Kidney capillary endothelial cell (primary cell): Measurements from ENCODE around the gene BORCS8.
"Not testable (repeated sequence)": the region's sequence is repeated elsewhere in the genome, so short reads cannot be mapped to it uniquely, and the experiment has no call there.

ENCODE experiments used
- DNase-seq: peaks from one replicate; pipeline ENCODE4 v3.0.0-alpha.2; 2018; ENCODE audit warnings: low spot score

Gene BORCS8

DNA sequence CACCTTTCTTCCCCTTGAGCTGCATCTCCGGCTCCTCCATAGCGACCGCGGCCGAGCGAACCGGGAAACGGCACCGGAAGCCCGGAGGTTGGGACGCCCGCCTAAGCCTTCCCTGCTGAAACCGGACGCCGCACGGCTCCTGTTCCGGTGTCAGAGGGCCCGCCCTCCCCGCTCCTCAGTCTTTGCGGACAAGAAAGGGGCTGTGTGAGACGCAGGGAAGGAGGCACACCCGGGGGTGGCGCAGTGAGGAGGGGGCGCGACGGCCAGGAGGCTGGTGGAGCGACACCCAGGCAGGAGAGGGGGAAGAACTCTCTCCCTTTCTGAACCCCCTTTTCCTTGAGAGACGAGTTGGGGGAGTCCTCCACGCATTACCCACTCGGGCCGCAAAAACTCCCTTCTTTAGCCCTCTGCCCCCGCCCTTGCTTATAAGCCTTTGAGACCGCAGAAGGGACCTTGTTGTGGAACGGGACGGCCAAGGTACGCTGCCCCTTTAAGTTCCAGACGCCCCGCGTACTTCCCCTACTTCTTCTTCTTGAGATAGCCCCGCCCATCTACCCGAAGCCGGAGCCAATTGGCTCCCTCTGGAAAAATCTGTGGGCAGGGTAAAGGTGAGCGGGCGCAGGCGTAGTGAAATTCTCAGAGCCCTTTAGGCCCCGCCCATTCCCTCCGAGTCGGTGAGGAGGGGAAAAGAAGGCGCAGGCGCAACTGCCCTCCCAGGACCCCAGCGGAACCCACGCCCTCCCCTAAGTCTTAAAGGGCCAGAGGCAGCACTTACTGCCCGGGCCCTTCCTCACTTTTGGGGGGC lies at the start of gene BORCS8, which contains the start of gene RFXANK:
Gene BORCS8 (minus strand): TSS at position 75 of the 805 bp plus-strand sequence. CDS start 35 bp downstream, at position 40.
Gene RFXANK (plus strand): TSS at position 181 of the 805 bp plus-strand sequence. CDS start 1,689 bp downstream, outside the sequence.
- DNase-seq, result peak; percentile 100

DNA sequence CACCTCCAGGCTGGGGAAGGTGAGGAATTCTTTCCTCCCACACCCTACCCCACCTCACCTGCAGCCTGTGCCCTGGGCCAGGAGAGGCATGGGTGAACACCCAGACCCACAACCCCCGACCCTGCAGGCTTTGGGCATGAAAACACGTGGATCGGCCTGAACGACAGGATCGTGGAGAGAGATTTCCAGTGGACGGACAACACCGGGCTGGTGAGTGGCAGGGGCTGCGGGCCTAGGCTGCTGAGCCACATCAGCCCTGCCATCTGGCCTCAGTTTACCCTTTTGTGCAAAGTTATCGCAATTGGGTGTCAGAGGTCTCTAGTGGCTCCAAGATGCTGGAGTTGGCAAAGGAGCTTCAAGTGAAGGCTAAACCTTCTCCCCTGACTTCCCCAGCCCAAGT lies 48.5 kb upstream of the BORCS8 start:
- DNase-seq, result no peak

GRCh38 chr19:19239675-19240074 lies 47.7 kb upstream of the BORCS8 start:
- no peak for DNase-seq

DNA sequence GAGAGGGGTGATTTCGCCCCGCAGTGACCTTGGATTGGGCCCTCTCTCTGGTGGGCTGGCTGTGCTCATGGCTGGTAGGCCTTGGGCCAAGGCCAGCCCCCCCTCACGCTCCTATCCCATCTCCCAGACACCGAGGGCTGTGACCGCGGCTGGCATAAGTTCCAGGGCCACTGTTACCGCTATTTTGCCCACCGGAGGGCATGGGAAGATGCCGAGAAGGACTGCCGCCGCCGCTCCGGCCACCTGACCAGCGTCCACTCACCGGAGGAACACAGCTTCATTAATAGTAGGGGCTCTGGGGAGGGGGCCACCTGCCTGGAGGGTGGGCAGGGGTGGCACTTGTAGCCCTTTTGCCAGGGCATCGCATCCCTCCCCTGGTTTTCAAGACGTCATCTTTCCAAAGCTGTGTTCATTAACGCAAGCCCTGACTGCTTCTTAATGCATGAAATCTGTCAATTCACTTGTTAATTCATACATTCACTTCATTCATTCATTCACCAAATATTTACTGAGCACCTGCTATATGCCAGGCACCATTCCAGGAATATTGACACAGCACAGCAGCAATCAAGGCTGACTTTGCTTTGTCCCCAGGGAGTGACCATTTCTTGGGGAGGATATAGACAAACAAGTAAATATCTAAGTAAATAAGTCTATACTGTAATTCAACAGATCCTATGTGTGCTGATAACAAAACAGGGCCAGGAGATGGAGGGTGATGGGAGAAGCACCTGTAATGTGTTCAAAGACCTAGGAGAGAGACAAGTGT lies 46.4 kb upstream of the BORCS8 start:
- no peak for DNase-seq

- DNase-seq, result no peak
Observed at GRCh38 chr19:19236173-19236572, 44.2 kb upstream of the BORCS8 start.

DNA sequence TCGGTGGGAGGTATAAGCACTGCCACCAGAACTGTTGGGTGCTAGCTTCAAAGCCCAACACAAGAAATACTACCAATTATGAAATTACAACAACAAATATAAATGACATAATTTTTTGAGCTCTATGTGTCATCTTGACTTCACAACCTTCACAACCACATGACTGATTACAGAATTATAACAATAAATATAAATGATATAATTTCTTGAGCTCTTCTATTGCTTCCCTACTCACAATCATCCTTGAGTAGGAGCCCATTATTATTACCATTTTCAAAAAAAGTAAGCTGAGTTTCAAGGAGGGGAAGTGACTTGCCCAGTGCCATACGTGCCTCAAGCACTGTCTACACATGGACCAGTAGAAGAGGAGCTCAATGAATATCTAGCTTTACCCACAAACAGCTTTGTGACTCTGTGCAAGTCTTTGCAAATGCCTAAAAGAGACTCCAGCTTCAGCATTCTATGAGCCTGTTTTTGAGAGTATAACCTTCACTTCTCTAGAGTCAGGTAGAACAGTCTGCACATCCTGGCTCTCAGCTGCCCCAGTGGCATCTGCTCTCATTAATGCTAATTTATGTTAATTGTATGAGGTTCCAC lies 42.4 kb upstream of the BORCS8 start:
- DNase-seq, result no peak

GRCh38 chr19:19232261-19232721 lies 40.3 kb upstream of the BORCS8 start:
- no peak for DNase-seq

- no peak for DNase-seq
Observed at GRCh38 chr19:19230999-19231398, 39.0 kb upstream of the BORCS8 start.

DNA sequence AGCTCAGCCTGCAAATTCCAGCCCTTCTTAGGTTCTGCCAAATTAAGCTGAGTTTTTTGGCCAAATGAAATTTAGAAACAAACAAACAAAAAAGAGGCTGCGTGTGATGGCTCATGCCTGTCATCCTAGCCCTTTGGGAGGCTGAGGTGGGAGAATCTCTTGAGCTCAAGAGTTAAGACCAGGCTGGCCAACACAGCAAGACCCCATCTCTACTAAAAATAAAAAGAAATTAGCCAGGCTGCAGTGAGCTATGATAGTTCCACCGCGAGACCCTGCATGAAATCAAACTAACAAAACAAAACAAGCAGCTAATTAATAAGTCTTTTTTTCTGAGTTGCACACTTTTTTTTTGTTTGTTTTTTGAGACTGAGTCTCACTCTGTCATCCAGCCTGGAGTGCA lies 37.7 kb upstream of the BORCS8 start:
- no peak for DNase-seq

DNA sequence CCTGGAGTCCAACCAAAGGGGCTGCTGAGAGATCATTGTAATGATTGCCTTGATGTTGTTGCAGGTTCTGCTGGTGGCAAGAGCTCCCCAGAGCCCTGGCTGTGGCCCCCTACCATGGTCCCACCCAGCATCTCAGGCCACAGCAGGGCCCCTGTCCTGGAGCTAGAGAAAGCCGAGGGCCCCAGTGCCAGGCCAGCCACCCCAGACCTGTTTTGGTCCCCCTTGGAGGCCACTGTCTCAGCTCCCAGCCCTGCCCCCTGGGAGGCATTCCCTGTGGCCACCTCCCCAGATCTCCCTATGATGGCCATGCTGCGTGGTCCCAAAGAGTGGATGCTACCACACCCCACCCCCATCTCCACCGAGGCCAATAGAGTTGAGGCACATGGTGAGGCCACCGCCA lies 35.3 kb upstream of the BORCS8 start:
- no peak for DNase-seq

DNA sequence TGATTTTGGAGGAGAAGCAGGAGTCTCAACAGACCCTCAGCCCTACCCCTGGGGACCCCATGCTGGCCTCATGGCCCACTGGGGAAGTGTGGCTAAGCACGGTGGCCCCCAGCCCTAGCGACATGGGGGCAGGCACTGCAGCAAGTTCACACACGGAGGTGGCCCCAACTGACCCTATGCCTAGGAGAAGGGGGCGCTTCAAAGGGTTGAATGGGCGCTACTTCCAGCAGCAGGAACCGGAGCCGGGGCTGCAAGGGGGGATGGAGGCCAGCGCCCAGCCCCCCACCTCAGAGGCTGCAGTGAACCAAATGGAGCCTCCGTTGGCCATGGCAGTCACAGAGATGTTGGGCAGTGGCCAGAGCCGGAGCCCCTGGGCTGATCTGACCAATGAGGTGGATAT lies 34.7 kb upstream of the BORCS8 start:
- DNase-seq, result no peak

- DNase-seq, result no peak
Observed at GRCh38 chr19:19226204-19226603, 34.3 kb upstream of the BORCS8 start.

DNA sequence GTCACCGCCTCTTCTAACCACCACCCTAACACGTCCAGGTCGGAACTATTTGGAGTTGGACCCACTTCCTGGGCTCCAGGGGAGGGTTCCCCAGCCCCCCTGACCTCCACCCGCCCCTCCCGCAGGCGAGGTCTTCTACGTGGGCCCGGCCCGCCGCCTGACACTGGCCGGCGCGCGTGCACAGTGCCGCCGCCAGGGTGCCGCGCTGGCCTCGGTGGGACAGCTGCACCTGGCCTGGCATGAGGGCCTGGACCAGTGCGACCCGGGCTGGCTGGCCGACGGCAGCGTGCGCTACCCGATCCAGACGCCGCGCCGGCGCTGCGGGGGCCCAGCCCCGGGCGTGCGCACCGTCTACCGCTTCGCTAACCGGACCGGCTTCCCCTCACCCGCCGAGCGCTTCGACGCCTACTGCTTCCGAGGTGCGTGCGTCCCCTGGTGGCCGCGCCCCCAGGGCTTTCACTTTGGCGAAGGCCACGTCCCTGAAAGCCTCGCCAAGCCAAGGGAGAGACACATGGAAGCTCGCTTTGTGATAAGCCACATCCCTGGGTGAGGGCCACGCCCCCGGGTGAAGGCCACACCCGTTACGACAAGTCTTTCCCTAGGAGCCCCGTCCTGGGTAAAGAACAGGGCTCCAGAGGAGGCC lies 33.0 kb upstream of the BORCS8 start:
- DNase-seq, result peak; percentile 15

- no peak for DNase-seq
Observed at GRCh38 chr19:19224150-19224851, 32.3 kb upstream of the BORCS8 start.

DNA sequence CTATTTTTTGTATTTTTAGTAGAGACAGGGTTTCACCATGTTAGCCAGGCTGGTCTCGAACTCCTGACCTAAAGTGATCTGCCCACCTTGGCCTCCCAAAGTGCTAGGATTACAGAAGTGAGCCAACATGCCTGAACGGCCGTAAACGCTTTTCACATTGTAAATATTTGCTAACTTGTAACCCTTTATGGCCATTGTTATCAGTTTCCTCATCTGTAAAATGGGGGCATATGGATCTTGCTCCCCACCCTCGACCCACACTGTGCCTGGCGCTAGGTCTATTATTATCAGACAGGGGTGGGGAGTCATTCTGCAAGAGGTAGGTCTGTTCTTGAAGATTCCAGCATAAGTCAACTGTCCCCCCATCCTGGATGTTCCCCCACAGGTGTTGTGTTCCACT lies 31.7 kb upstream of the BORCS8 start:
- no peak for DNase-seq

DNA sequence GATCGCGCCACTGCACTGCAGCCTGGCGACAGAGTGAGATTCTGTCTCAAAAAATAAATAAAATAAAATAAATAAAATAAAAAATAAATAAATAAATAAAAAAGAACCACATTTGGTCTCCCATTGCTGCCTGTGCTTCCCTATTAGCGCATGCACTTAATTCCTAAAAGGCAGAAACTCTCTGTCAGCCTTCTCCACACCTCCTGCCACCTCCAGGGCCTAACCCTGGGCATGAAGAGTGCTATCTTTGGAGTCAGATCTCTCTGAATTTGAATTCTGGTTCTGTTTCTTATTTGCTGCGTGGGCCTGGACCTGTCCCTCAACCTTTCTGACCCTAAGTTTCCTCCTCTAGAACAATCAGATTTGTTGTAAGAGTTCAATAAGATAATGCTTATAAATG lies 31.1 kb upstream of the BORCS8 start:
- no peak for DNase-seq

DNA sequence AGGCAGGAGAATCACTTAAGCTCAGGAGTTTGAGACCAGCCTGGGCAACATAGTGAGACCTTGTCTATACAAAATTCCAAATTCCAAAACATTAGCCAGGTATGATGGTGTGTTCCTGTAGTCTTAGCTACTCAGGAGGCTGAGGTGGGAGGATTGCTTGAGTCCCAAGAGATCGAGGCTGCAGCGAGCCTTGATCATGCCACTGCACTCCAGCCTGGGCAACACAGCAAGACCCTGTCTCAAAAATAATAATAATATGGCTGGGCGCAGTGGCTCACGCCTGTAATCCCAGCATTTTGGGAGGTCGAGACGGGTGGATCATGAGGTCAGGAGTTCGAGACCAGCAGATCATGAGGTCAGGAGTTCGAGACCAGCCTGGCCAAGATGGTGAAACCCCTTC lies 29.0 kb upstream of the BORCS8 start:
- DNase-seq, result not testable (repeated sequence)

DNA sequence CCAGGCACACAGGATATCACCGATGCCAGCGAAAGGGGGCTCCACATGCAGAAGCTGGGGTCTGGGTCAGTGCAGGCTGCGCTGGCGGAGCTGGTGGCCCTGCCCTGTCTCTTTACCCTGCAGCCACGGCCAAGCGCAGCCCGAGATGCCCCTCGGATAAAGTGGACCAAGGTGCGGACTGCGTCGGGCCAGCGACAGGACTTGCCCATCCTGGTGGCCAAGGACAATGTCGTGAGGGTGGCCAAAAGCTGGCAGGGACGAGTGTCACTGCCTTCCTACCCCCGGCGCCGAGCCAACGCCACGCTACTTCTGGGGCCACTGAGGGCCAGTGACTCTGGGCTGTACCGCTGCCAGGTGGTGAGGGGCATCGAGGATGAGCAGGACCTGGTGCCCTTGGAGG lies 27.0 kb upstream of the BORCS8 start:
- no peak for DNase-seq

GRCh38 chr19:19217099-19217498 lies 25.1 kb upstream of the BORCS8 start:
- no peak for DNase-seq

GRCh38 chr19:19215792-19216191 lies 23.8 kb upstream of the BORCS8 start:
- no peak for DNase-seq

- DNase-seq, result peak; percentile 38
Observed at GRCh38 chr19:19214892-19215291, 22.9 kb upstream of the BORCS8 start.

- no peak for DNase-seq
Observed at GRCh38 chr19:19214159-19214490, 22.2 kb upstream of the BORCS8 start.
